Activated T-cell treated with anti-CD3 and anti-CD28 coated beads, Interleukin-2, amount 50 U/mL, for 4 hours (primary cell): ENCODE data around the gene TTC23. TPM values are rescaled to one million over a fixed set of nuclear protein-coding genes. Genes with fewer than 3 reads are reported as not detected.

Source experiments
- ATAC-seq, 2 donors: fragments of 200-7000 bp; cut with Tn5 transposase; one replicate each; pipeline ENCODE4 v1.10.0; 2021
- DNase-seq: peaks from one replicate; pipeline ENCODE4 v3.0.0-alpha.2; 2020
- H3K27me3 Mint-ChIP-seq: one replicate; pipeline ENCODE4 v1.8.0; 2021; ENCODE audit warnings: low read depth, mixed read lengths
- H3K36me3 Mint-ChIP-seq: one replicate; pipeline ENCODE4 v1.8.0; 2022; ENCODE audit warnings: mixed read lengths; ENCODE audit not compliant: insufficient read depth
- H3K4me1 Mint-ChIP-seq: one replicate; pipeline ENCODE4 v1.8.0; 2021; ENCODE audit warnings: low read depth, mixed read lengths
- H3K4me3 Mint-ChIP-seq: one replicate; pipeline ENCODE4 v1.8.0; 2021; ENCODE audit warnings: mild to moderate bottlenecking, moderate library complexity, mixed read lengths
- H3K9me3 Mint-ChIP-seq: one replicate; pipeline ENCODE4 v1.8.0; 2021; ENCODE audit warnings: mixed read lengths
- total RNA-seq, 3 donors: library from RNA; stranded (reverse); gene quantifications; one replicate each; pipeline ENCODE4 v1.2.1, GENCODE V29; 2021

TTC23 gene
- total RNA-seq, 3 donors from 2014 or later = 1.1 to 3.0 (median 1.6) TPM

DNA sequence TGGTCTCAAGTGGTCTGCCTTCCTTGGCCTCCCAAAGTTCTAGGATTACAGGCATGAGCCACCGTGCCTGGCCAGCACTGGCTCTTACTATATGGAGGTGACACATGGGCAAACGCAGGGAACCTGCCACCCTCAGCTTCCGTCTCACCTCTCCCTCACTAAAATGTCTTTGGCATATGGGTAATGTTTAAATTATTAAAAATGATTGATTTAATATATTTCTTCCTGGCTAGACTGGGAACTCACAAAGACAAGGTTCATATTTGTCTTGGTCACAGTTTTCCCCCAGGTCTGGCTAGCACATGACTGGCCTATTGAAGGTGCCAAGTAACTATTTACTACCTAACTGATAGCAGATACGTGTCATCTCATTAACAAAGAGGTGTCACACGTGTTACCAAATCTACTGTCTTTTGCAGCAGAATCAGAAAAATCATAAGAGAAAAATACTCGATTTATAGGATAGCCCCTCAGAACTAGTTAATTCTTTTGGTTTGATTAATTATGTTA lies 96.3 kb downstream of the TTC23 start:
- Mint-ChIP-seq H3K4me3 (no peak overlapping the region), H3K27me3 (no peaks in the 10 kb centered on the region), H3K9me3 (no peaks in the 10 kb centered on the region), H3K4me1 (no peaks in the 10 kb centered on the region), H3K36me3 (no peaks in the 10 kb centered on the region)
- ATAC-seq (no peak), DNase-seq (no peak)

DNA sequence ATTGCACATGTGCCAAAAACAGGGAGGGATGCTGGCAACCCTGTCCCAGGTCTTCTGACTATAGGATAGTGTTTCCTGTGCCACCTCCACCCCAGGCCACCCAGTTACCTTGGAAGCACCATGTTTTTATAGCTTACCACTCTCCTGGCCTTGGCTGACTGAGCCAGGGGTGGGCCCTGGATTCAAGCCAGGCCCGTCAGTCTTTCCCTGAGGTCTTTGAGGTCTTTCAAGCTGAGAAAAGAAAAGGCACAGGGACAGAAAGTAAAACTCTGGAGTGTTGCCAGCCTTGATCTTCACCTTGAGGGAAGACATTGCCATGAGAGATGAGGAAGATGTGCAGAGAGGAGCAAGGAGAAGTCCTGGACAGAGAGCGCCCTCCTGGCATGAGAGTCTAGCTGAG lies 98.2 kb downstream of the TTC23 start:
- Mint-ChIP-seq H3K27me3 (no peaks in the 10 kb centered on the region), H3K9me3 (no peaks in the 10 kb centered on the region), H3K4me3 (no peak overlapping the region), H3K36me3 (no peaks in the 10 kb centered on the region), H3K4me1 (no peaks in the 10 kb centered on the region)
- DNase-seq (no peak), ATAC-seq (no peak)

DNA sequence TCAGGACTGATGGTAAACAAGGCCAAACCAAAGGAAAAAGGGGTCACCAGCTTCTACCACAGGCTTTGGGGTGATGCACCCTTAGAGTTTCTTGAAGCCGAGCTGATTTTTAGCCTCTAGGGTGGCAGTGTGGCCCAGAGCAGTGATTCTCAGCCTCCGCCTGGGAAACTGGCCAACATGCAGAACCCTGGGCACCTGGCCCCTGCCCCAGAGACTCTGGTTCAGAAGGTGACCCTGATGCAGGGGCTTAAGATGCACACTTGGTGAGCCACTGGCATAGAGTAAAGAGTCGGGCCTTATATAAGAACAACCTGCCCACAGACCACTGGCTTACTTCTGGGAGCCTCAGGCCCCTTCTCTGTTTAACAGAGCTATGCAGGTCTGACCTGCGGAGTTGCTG lies 100.0 kb downstream of the TTC23 start:
- H3K4me3 Mint-ChIP-seq = no peak overlapping the region
- ATAC-seq = no peak
- H3K27me3 Mint-ChIP-seq = no peaks in the 10 kb centered on the region
- no peak for DNase-seq
- H3K4me1 Mint-ChIP-seq = no peaks in the 10 kb centered on the region
- H3K36me3 Mint-ChIP-seq = no peaks in the 10 kb centered on the region
- no peaks in the 10 kb centered on the region for H3K9me3 Mint-ChIP-seq

DNA sequence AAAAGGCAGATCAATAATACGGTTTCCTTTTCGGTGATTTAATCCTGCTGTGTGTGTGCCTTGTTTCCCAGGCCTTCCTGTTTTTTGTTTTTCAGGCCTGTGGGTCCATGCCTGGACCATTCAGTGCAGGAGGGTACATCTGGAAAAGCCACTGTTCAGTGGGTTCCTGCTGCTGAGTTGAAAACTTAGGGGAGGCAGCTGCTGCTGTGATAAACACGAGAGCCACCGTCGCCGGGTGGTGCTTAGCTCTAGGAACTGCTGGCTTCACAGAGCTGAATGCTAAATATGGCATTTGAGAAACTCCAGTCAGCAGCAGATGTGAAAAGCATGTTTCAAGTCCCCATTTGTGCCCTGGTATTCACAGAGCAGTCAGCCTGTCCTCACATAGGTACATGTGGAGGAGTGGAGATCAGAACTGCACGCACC lies 100.5 kb downstream of the TTC23 start:
- Mint-ChIP-seq H3K4me3 (no peak overlapping the region), H3K27me3 (no peaks in the 10 kb centered on the region), H3K4me1 (no peaks in the 10 kb centered on the region), H3K9me3 (no peaks in the 10 kb centered on the region), H3K36me3 (no peaks in the 10 kb centered on the region)
- no peak for ATAC-seq
- DNase-seq = no peak

DNA sequence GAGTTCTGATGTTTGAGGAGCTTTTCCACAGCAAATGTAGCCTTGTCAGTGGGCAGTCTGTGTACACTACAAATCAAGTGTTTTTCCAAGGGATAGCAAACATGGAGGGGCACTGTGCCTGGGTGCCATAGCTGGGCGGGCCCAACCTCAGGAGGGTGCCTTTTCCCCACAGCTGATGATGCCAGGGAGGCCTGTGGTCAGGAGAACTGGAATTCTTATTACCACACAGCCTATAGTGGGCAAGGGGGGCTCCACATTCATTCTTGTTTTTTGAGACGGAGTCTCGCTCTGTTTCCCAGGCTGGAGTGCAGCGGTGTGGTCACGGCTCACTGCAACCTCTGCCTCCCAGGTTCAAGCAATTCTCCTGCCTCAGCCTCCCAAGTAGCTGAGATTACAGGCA lies 102.7 kb downstream of the TTC23 start:
- DNase-seq = no peak
- Mint-ChIP-seq H3K36me3 (no peaks in the 10 kb centered on the region), H3K4me1 (no peaks in the 10 kb centered on the region)

DNA sequence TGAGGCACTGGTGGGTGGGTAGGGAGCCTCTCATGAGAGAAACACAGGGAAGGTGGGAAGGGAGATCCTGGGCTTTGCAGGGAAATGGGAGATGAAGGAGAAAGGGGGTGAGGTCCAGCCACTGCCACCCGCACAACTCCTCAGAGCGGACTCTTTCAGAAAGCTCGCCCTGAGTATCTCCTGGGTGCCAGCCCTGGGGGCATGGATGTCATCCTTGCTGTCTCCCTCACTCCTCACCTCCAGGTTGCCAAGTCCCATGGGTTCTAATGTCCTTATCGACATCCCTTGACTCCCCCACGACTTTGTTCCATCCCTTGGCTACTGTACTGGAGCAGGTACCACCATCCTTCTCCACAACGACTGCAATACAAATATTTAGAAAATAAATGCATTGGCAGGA lies 103.6 kb downstream of the TTC23 start:
- no peaks in the 10 kb centered on the region for H3K9me3 Mint-ChIP-seq
- ATAC-seq (no peak), DNase-seq (no peak)
- no peak overlapping the region for H3K4me3 Mint-ChIP-seq
- no peaks in the 10 kb centered on the region for H3K4me1 Mint-ChIP-seq
- H3K36me3 Mint-ChIP-seq = no peaks in the 10 kb centered on the region
- H3K27me3 Mint-ChIP-seq = no peaks in the 10 kb centered on the region

More for the DNA sequence above, 102.7 kb downstream of the TTC23 start:
- ATAC-seq = no peak
- Mint-ChIP-seq H3K9me3 (no peaks in the 10 kb centered on the region), H3K27me3 (no peaks in the 10 kb centered on the region), H3K4me3 (no peak overlapping the region)

DNA sequence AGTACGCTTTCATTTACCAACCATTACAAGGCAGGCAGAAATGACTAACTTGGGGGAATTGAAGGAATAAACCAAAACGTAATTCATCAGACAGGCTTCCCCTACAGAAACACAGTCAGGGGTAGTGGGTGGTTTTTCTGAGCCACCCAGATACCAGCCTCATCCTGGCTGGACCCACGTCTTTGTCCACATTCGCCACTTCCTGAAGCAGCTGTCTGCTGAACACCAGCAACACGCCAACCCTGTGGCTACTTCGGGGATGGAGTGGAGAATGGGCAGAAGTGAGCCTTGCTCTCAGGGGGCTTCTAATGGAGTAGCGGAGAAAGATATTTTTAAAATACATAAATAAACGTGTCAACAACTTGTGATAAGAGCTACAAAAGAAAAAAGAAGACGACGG lies 104.4 kb downstream of the TTC23 start:
- Mint-ChIP-seq H3K36me3 (no peaks in the 10 kb centered on the region), H3K4me1 (no peaks in the 10 kb centered on the region), H3K9me3 (no peaks in the 10 kb centered on the region), H3K4me3 (no peak overlapping the region), H3K27me3 (no peaks in the 10 kb centered on the region)
- DNase-seq = no peak
- no peak for ATAC-seq

DNA sequence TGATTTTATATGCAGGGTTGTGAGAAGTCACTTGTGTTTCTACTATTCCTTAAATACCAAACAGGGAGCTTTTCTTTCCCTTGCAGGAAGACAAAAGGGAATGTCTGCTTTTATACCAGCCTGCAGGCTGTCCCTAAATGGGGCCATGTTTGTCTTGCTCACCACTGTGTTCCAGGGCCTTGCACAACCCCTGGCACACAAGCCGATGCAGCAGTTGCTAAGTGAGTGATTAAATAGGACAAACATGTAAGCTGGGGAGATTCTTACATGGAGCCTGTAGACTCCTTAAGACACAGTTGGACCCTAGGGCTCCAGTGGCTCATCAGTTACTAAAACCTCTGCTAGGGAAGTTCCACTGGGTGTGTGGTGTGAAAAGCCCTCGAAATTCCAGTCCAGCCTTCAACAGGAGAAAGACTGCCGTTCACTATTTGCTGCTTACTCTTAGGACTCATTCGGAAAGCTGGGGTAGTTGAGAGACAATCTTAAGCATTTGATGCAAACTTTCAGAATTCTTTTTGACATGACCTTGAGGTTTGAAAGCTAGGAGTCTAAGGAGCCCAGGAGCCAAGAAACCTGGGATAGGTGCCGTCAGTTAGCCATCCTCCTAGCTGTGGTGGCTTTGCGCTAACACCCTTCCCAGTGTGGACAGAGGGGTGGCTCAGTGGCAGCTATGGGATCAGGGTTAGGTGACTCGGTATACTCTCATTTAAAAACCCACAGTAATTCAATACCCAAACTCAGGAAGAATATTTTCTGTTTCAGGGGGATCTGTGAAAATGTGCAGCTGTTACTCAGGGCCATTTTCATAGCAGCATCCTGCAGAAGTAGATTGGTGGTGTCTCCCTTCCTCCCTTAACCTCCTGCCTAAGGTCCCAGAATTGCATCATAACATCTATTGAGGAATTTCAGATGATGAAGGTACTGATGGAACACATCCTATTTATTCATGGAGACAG lies 105.4 kb downstream of the TTC23 start:
- Mint-ChIP-seq H3K9me3 (no peaks in the 10 kb centered on the region), H3K4me3 (no peak overlapping the region), H3K36me3 (no peaks in the 10 kb centered on the region), H3K27me3 (no peaks in the 10 kb centered on the region), H3K4me1 (no peaks in the 10 kb centered on the region)
- no peak for ATAC-seq
- no peak for DNase-seq

DNA sequence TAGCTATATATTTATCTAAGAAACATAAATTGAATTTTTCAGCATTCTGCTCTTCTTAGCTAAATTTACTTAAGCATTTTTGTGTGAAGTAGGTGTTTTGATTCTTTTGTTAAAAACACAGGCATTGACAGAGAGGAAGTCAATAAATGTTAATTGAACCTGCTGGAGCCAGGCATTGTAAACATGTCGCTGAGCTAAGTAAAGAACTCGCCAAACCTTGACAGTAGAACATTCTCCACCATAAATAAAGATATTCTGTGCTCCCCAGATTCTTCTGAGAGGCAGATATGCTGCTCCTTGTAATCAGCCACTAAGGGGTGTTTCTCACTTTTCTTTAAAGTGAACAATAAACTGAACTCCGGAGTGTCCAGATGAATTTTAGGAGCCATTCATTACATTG lies 106.1 kb downstream of the TTC23 start:
- Mint-ChIP-seq H3K4me3 (no peak overlapping the region), H3K9me3 (no peaks in the 10 kb centered on the region), H3K36me3 (no peaks in the 10 kb centered on the region), H3K4me1 (no peaks in the 10 kb centered on the region), H3K27me3 (no peaks in the 10 kb centered on the region)
- ATAC-seq = no peak
- DNase-seq = no peak

DNA sequence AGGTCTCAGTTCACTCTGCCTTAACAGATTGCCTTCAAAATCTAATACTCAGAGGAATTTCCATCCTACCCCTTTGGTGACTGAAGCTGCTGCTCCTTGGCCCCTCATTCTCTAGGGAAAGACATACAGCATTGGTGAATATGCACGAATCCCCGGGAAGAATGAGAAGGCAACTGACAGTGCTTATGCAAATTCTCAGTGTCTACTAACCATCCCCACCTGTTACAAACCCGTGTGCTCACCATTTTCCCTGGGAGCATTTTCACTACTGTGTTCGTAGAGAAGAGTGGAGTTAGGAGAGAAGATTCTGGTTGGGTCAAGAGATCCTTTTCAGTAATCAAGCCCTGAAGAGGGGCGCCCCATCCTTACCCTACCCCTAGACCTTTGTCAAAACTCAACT lies 106.8 kb downstream of the TTC23 start:
- no peak for DNase-seq
- Mint-ChIP-seq H3K36me3 (no peaks in the 10 kb centered on the region), H3K9me3 (no peaks in the 10 kb centered on the region), H3K27me3 (no peaks in the 10 kb centered on the region), H3K4me3 (no peak overlapping the region), H3K4me1 (no peaks in the 10 kb centered on the region)
- ATAC-seq = no peak

DNA sequence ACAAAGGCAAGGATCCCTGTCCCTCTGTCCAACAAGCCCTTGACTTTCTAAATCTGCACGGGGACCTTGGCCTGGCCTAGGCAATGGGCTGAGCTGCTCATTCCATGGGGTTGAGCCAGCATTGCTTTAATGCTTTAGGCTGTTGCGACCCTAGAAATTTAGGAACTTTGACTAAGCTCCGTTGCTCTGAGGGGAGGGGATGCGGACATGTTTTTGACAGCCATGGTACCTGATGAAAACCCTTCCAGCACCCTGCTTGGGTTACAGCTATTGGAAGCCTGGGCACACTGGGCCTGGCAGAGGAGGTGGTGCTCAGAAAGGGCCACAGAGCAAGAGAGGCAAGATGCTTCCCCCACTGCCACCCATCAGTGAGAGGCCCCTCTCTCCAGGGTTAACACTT lies 107.4 kb downstream of the TTC23 start:
- H3K4me3 Mint-ChIP-seq = no peak overlapping the region
- no peaks in the 10 kb centered on the region for H3K9me3 Mint-ChIP-seq
- no peaks in the 10 kb centered on the region for H3K4me1 Mint-ChIP-seq
- H3K36me3 Mint-ChIP-seq = no peaks in the 10 kb centered on the region
- ATAC-seq (no peak), DNase-seq (no peak)
- H3K27me3 Mint-ChIP-seq = no peaks in the 10 kb centered on the region

DNA sequence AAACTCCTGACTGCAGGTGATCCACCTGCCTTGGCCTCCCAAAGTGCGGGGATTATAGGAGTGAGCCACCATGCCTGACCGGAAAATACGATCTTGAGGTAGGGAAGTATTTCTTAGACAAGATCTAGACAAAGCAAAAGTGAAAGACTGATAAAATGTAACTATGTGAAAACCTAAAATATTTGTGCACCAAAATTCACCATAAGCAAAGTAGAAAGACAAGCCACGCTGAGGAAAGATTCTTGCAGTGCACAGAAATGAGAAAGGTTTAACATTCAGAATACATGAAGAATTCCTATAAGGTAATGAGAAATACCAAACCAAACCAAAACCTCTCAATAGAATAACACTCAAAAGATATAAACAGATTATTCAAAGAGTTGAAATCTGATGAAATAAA lies 108.8 kb downstream of the TTC23 start:
- no peaks in the 10 kb centered on the region for H3K9me3 Mint-ChIP-seq
- H3K4me1 Mint-ChIP-seq = no peaks in the 10 kb centered on the region
- DNase-seq (no peak), ATAC-seq (no peak)
- H3K36me3 Mint-ChIP-seq = no peaks in the 10 kb centered on the region
- H3K27me3 Mint-ChIP-seq = no peaks in the 10 kb centered on the region
- H3K4me3 Mint-ChIP-seq = no peak overlapping the region

DNA sequence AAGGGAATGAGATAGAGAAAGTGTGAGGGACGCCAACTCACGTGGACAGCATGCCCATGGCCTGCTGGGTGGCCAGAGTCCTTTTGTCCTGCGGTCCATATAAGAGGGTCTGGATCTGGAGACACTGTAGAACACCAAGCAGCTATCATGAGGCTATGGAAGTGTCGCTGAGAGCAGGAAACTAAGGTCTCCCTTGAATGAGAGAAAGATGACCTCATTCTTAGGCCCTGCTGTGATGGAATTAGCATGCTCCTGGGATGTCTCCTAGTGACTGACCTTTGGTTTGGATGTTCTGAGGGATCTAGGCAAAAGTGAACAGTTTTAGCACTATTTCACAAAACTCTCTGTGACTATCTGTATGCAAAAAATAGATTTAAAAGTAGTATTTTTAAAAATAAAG lies 110.1 kb downstream of the TTC23 start:
- Mint-ChIP-seq H3K4me3 (no peak overlapping the region), H3K36me3 (no peaks in the 10 kb centered on the region), H3K4me1 (no peaks in the 10 kb centered on the region), H3K9me3 (no peaks in the 10 kb centered on the region), H3K27me3 (no peaks in the 10 kb centered on the region)
- ATAC-seq (no peak), DNase-seq (no peak)

DNA sequence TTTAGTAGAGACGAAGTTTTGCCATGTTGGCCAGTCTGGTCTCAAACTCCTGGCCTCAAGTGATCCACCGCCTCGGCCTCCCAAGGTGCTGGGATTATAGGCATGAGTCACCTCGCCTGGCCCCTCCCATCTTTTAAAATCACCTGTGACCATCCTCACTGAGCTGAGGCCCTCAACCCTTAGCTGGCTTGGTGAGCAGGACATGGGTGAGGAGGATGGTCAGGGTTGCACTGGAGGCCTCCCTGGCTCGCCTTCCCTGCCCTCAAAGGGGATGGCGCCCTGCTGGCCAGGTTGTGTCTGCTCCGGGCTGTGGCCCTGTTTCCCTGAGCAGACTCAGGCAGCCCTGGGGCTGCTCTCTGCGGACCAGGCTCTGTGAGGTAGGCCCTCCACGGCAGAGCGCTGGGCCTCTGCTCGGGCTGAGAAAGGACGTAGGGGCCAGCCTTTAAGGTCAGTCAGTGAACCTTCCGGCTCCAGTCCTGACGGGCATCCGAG lies 110.8 kb downstream of the TTC23 start:
- Mint-ChIP-seq H3K9me3 (no peaks in the 10 kb centered on the region), H3K36me3 (no peaks in the 10 kb centered on the region), H3K4me1 (no peaks in the 10 kb centered on the region), H3K27me3 (no peaks in the 10 kb centered on the region), H3K4me3 (no peak overlapping the region)
- no peak for DNase-seq
- ATAC-seq = no peak

DNA sequence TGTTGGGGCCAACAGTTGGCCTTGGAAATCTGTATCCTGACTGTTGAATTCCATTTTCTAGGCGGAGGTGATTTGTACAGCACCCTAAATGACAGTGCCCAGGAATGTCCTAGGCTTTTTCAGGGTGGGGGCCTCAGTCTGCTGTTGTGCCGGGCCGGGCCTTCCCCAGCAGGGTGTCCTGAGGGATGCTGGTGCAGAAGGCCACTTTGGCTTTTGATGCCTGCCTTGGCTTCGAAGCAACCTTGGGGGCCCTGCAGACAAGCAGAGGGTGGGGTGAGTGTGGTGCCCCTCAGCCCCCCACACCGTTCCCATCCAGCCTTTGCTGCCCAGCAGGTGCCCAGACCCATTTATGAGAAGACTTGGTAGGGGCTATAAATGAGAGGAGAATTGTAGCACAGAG lies 111.5 kb downstream of the TTC23 start:
- no peak for DNase-seq
- Mint-ChIP-seq H3K4me1 (no peaks in the 10 kb centered on the region), H3K4me3 (no peak overlapping the region), H3K9me3 (no peaks in the 10 kb centered on the region), H3K36me3 (no peaks in the 10 kb centered on the region), H3K27me3 (no peaks in the 10 kb centered on the region)
- no peak for ATAC-seq
